KMS-11 (cell line): Measurements from ENCODE around the gene SELENOV.

Experiments
- H2AFZ ChIP-seq: fragments of 200-600 bp; sonication (generic); 2 replicates; pipeline ENCODE4 v1.6.1; 2016; ENCODE audit warnings: antibody characterized with exemption, mixed run types, low read depth
- H3K27ac ChIP-seq: fragments of 200-600 bp; sonication (generic); 2 replicates; pipeline ENCODE4 v1.6.1; 2016; ENCODE audit warnings: mild to moderate bottlenecking, mixed run types
- H3K27me3 ChIP-seq: fragments of 200-600 bp; sonication (generic); 2 replicates; pipeline ENCODE4 v1.6.1; 2017; ENCODE audit warnings: mild to moderate bottlenecking, low read depth, mixed run types, moderate library complexity; ENCODE audit not compliant: insufficient read depth
- H3K36me3 ChIP-seq: fragments of 200-600 bp; sonication (generic); 2 replicates; pipeline ENCODE4 v1.6.1; 2017; ENCODE audit warnings: mild to moderate bottlenecking, mixed run types; ENCODE audit not compliant: insufficient read depth
- H3K4me1 ChIP-seq: fragments of 200-600 bp; sonication (generic); 2 replicates; pipeline ENCODE4 v1.6.1; 2016; ENCODE audit warnings: mild to moderate bottlenecking, low read depth, mixed run types; ENCODE audit not compliant: poor library complexity, severe bottlenecking
- H3K4me2 ChIP-seq: fragments of 200-600 bp; sonication (generic); 2 replicates; pipeline ENCODE4 v1.7.0; 2016; ENCODE audit warnings: mild to moderate bottlenecking, mixed run types
- H3K4me3 ChIP-seq: fragments of 200-600 bp; sonication (generic); IDR thresholded peaks from 2 replicates; pipeline ENCODE4 v1.6.1; 2017; ENCODE audit warnings: low read depth, low read length, mixed read lengths; ENCODE audit not compliant: insufficient read depth
- H3K79me2 ChIP-seq: fragments of 200-600 bp; sonication (generic); 2 replicates; pipeline ENCODE4 v1.6.1; 2016; ENCODE audit warnings: low read depth, mixed run types; ENCODE audit not compliant: insufficient read depth
- H3K9ac ChIP-seq: fragments of 200-600 bp; sonication (generic); 2 replicates; pipeline ENCODE4 v1.6.1; 2016; ENCODE audit warnings: mild to moderate bottlenecking, mixed run types
- H4K20me1 ChIP-seq: fragments of 200-600 bp; sonication (generic); 2 replicates; pipeline ENCODE4 v1.6.1; 2016; ENCODE audit warnings: mild to moderate bottlenecking, mixed run types; ENCODE audit not compliant: insufficient read depth
- CTCF ChIP-seq: fragments of 200-600 bp; sonication (generic); conservative IDR thresholded peaks from 2 replicates; pipeline ENCODE4 v1.6.1; 2017; ENCODE audit warnings: low read depth, mild to moderate bottlenecking, antibody characterized with exemption, low read length, moderate library complexity, mixed read lengths

SELENOV gene

DNA sequence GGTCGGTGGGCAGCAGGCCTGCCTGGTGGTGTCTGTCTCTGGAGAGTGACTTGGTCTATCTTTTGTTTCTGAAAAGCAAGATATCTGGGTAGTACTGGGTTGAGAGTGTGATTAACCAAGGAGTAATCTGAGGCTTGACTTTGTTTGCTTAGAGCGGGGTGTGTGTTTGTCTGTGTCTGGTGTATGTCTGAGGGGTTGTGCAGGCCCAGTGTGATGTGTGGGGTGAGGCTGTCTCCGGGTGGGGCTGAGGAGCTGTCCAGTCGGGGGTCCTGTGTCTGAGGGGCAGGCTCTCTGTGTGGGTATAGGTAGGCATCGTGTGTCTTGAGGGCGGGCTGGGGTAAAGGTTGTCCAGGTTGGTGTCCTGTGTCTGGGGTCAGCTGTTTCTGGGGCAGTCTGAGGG is 45.4 kb upstream of the SELENOV start:
- H2AFZ ChIP-seq: no peak overlapping the region
- no peaks in the 10 kb centered on the region for H3K27me3 ChIP-seq
- H3K36me3 ChIP-seq: no peaks in the 10 kb centered on the region
- no peak for TF ChIP-seq CTCF
- no peak overlapping the region for H3K27ac ChIP-seq
- H3K4me3 ChIP-seq: no peak overlapping the region
- H3K79me2 ChIP-seq: no peaks in the 10 kb centered on the region
- H3K4me1 ChIP-seq: no peaks in the 10 kb centered on the region
- H4K20me1 ChIP-seq: no peaks in the 10 kb centered on the region
- H3K9ac ChIP-seq: no peak overlapping the region
- no peak overlapping the region for H3K4me2 ChIP-seq

- Histone ChIP-seq H3K27me3 (no peaks in the 10 kb centered on the region), H3K4me2 (no peak overlapping the region), H3K4me3 (no peak overlapping the region), H3K9ac (no peak overlapping the region), H3K79me2 (no peaks in the 10 kb centered on the region), H3K27ac (no peak overlapping the region), H2AFZ (no peak overlapping the region), H3K36me3 (no peaks in the 10 kb centered on the region), H4K20me1 (no peaks in the 10 kb centered on the region), H3K4me1 (no peaks in the 10 kb centered on the region)
- TF ChIP-seq CTCF: no peak
Measured at GRCh38 chr19:39470724-39471339, 44.1 kb upstream of the SELENOV start.

GRCh38 chr19:39471756-39472536 is 43.0 kb upstream of the SELENOV start:
- no peaks in the 10 kb centered on the region for H3K27me3 ChIP-seq
- H3K27ac ChIP-seq: no peak overlapping the region
- H2AFZ ChIP-seq: no peak overlapping the region
- TF ChIP-seq CTCF: no peak
- H4K20me1 ChIP-seq: no peaks in the 10 kb centered on the region
- no peaks in the 10 kb centered on the region for H3K79me2 ChIP-seq
- H3K36me3 ChIP-seq: no peaks in the 10 kb centered on the region
- no peak overlapping the region for H3K9ac ChIP-seq
- no peaks in the 10 kb centered on the region for H3K4me1 ChIP-seq
- no peak overlapping the region for H3K4me2 ChIP-seq
- no peak overlapping the region for H3K4me3 ChIP-seq

DNA sequence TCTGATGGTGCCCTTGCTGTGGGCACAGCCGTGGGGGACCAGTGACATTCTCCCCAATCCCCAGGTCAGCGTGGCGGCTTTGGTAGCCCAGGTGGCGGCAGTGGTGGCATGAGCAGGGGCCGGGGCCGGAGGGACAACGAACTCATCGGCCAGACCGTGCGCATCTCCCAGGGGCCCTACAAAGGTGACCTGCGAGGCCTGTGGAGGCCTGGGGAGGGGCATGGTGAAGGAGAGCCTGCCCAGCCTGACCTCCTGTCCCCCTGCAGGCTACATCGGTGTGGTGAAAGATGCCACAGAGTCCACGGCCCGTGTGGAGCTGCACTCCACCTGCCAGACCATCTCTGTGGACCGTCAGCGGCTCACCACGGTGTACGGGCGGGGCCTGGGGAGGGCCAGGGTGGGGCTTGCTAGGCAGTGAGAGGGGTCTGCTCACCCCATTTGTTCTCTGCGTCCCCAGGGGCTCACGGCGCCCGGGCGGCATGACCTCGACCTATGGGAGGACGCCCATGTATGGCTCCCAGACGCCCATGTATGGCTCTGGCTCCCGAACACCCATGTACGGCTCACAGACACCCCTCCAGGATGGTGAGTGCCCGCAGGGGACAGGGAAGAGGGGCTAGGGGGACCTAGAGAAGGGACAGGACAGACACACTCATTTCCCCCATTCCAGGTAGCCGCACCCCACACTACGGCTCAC is 42.0 kb upstream of the SELENOV start:
- H2AFZ ChIP-seq: no peak overlapping the region
- no peak for TF ChIP-seq CTCF
- H3K4me1 ChIP-seq: no peaks in the 10 kb centered on the region
- no peak overlapping the region for H3K4me2 ChIP-seq
- no peaks in the 10 kb centered on the region for H3K27me3 ChIP-seq
- H4K20me1 ChIP-seq: no peaks in the 10 kb centered on the region
- no peaks in the 10 kb centered on the region for H3K36me3 ChIP-seq
- H3K9ac ChIP-seq: no peak overlapping the region
- H3K79me2 ChIP-seq: no peaks in the 10 kb centered on the region
- no peak overlapping the region for H3K4me3 ChIP-seq
- no peak overlapping the region for H3K27ac ChIP-seq
